GM21619 (cell line): ENCODE measurements around the gene TRANK1.

ENCODE experiments used
- ATAC-seq: cut with Tn5 transposase; IDR thresholded peaks from one replicate; pipeline ENCODE4 v1.9.1; 2021; ENCODE audit not compliant: unreplicated experiment

The TRANK1 gene

GRCh38 chr3:36813305-36813704 is 131.5 kb downstream of the TRANK1 start:
- ATAC-seq, result no peak

GRCh38 chr3:36812240-36812639 is 132.6 kb downstream of the TRANK1 start:
- no peak for ATAC-seq

DNA sequence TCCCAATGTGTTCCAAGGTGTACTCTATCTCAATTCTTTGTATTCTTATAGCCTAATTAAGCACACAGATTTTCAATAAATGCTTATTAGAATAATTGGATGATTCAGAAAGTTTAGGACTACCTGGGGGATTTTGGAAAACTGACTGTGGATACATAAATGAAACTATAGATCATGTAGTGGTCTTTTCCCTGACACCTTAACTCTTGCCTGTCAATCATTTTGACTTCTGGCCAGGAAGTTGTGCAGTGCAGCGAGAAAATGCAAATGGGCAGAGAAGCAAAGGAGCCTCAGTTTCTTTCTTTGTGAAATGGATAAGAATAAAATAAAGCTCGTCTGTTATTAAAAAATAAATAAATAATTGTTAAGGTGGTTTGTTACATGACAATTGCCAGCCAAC is 133.1 kb downstream of the TRANK1 start:
- no peak for ATAC-seq

DNA sequence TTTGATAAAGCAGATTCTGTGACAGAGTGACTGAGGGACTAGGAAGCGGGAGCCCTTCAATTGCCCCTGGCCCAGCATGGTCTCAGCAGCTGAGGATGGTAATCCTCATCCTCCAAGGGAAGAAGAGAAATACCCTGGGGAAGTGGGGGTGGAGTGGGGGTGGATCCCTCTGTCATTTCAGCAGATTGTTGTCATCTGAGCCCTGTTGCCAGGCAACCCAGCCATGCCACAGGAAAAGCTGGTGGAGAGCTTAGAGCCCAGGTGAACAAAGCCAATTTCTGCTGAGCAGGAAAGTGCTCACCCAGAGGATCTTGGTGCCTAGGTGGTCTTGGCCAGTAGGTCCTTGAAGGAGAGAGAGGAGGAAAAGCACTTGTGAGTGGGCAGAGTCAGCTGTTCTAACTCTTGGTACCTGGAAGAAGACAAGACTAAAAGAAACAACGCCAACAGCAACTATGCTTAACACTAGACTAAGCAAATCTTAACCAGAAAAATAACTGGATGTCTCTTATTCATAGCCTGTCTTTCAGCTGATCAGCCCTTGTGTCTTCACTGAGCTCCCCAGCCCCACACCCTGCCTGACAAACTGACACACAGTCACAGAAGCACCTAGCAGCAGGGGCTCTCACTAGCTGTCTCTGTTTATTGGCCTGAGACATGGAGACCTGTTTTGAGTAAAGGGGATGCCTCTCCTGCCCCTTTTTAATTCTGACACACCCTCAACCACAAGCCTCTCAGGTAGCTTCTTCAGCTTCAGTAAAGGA is 140.4 kb downstream of the TRANK1 start:
- no peak for ATAC-seq

DNA sequence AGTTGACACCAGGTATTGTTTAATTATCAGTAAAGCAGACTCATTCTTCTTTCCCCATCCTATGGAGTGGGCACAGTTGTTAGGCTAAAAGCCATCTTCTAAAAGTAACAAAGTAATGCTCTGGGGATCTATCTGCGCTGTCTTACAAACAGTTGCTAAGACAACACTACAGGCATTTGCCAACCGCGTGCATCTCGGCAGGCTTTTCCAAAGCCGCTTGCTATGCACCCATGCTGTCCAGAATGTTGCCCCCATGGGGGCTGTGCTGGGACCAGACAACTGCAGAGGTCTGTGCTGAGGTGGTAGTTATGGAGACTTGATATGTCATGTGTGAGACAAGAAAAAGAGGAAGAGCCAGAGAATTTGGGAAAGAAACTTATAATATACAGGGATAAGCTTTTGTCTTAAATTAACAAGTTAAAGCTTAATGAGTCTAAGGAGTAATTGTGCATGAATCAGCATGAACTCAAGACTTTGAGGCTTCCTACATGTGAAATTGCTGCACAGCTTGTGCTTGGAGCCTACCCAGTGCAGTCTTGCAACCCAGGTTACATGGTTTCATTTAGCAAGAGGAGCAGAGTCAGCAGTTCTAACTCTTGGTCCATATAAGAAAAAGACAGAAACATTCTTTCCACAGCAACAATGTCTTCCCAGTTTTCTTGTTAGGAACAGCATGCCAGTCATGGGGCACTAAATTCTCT is 141.6 kb downstream of the TRANK1 start:
- no peak for ATAC-seq

- no peak for ATAC-seq
Measured at GRCh38 chr3:36800533-36801116, 144.2 kb downstream of the TRANK1 start.

DNA sequence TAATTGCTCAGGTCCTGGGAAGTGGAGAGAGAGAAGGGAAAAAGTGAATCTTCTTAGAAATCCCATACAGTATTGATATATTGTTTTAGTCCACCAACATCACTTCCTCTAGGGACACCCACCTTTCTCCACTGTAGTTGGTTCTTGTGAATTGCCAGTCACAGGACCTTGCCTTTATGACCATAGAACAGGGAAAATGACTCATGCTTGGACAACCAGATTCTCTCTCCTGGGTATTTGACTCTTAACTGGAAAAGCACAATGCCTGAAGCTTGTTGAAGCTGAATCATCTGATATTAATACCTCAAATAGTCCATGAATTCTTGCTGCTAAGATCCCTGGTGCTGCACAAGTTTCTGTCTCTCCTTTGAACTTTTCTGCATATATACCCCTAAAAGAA is 148.0 kb downstream of the TRANK1 start:
- no peak for ATAC-seq

GRCh38 chr3:36796161-36796560 is 148.7 kb downstream of the TRANK1 start:
- ATAC-seq, result no peak

- ATAC-seq, result no peak
Measured at GRCh38 chr3:36795622-36796021, 149.2 kb downstream of the TRANK1 start.

DNA sequence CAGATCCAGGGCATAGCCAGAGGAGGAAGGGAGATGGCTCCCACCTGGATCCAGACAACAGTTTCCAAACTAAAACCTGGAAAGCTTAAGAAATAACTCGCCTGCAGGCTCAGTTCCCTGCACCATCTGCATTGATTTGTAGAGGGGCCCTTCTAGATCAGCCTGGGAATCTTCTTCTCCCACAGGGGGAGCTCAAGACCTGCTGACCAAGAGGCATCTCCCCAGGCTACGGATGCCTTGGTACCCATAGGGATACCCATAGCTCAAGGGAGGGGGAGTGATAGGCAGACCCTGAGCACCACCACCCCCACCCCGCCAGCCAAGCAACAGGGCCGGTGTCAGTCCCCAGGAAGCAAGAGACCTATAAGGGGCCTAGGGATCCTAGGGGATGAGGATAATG is 152.5 kb downstream of the TRANK1 start:
- peak; percentile 49 for ATAC-seq

DNA sequence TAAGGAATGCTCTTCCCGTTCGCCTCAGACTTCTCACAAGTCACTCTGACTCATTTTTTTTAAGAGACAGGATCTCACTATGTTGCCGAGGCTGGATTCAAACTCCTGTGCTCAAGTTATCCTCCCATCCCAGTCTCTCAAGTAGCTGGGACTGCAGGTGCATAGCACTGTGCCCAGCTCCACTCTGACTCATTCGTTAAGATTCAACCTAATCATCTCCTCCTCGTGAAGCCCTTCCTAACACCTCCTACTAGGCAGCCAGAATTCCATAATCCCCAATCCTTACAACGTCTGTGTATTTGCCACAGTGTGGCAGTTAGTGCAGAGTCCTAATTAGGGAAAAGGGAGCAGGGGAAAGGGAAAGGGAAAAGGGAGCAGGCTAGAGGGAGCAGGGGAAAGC is 154.1 kb downstream of the TRANK1 start:
- ATAC-seq, result no peak

DNA sequence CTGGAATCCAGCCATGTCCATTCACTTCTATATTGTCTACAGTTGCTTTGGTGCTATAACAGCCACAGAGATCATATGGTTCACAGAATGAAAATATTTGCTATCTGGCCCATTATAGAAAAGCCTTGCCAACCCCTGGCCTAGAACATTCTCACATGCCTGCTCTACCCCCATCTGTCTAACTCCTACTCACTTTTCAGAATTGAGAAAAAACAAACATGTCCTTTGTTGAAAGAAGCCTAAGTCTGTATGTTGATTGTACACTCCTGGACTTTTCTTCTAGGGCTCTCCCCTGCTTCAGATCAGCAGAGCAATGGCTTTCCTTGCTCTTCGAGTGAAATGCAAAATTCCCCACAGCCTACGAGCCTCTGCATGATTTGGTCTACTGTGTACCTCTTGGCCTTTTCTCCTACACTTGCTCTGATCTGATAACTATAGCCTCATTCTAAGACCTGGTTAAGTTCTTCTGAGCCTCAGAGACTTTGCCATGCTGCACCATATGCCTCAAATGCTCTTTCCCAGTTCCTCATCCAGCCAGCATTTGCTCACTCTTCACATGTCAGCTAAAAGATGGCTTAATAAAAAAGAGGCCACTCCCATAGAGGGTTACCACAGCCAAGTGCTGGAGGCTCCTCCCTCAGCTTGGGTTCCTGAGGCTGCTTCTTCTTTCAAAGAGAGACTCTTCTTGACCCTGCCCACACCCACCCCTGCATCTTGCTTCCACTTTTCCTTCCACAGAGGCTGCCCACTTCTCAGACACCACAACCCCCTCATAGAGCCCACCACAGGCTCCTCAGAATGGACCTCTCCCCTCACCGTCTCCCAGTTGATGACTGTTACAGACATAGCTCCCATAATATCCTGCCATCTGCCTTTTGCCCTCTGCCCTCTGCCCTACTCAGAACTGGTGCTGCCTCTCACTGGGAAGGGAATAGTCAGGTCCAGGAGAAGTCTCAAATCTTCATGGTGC is 157.6 kb downstream of the TRANK1 start:
- no peak for ATAC-seq

- ATAC-seq, result no peak
Measured at GRCh38 chr3:36784138-36784635, 160.7 kb downstream of the TRANK1 start.

DNA sequence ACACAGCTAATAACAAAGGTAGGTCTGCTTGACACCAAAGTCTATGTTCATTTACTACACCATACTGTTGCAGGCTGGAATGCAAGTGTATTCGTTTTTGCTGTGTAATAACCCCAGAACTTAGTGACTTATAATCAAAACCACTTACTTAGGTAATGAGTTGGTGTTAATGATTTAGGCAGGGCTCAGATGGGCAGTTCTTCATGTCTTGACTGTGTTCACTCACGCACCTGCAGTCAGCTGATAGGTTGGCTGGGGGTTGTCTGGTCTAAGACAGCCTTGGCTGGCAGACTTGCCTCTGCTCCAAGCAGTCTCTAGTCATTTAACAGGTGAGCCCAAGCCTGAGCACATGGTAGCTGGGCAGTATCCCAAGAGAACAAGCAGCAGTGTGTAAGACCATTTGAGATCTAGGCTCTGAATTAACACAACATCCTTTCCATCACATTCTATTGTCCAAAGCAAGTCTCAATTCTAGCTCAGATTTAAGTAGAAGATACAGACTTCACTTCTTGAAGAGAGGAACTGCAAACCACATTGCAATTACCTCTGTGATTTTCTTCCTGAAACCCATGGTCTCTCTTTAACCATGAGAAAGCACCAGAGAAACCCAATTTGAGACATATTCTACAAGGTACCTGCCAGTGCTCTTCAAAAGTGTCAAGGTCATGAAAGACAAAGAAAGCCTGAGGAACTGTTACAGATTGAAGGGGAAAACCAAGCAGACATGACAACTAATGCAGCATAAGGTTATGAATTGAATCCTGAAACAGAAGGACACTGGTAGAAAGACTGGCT is 167.2 kb downstream of the TRANK1 start:
- peak; percentile 75 for ATAC-seq
